Sigmoid colon (tissue), 7 donors: ENCODE measurements around the gene DYNC1H1. TPM values are rescaled to one million over a fixed set of nuclear protein-coding genes. Genes with fewer than 3 reads are reported as not detected.

Source experiments
- DNase-seq: peaks from one replicate; pipeline ENCODE4 v3.0.0-alpha.2; 2019
- H3K27ac ChIP-seq, 4 donors: fragments of 200-600 bp; sonication (generic); one replicate each; pipeline ENCODE4 v1.5.1; 2016 to 2019; ENCODE audit warnings: mild to moderate bottlenecking in 1 of 4
- H3K27me3 ChIP-seq, 3 donors: fragments of 200-600 bp; sonication (generic); one replicate each; pipeline ENCODE4 v1.5.1; 2019; ENCODE audit warnings: mild to moderate bottlenecking in 1 of 3
- H3K36me3 ChIP-seq, 4 donors: fragments of 200-600 bp; sonication (generic); one replicate each; pipeline ENCODE4 v1.5.1; 2016 to 2019
- H3K4me1 ChIP-seq, 4 donors: fragments of 200-600 bp; sonication (generic); one replicate each; pipeline ENCODE4 v1.5.1; 2017 to 2019
- H3K4me3 ChIP-seq, 4 donors: fragments of 200-600 bp; sonication (generic); one replicate each; pipeline ENCODE4 v1.5.1; 2017 to 2019; ENCODE audit warnings: mild to moderate bottlenecking in 2 of 4, moderate library complexity in 1 of 4
- H3K9me3 ChIP-seq, 4 donors: fragments of 200-600 bp in 3 of 4; sonication (generic) in 3 of 4; one replicate each; pipeline versions ENCODE4 v1.5.1 to v1.6.1; 2013 to 2019
- EP300 ChIP-seq, 4 donors: sonication (generic); formaldehyde crosslinking; IDR thresholded peaks; one replicate each; pipeline ENCODE4 v1.6.1; 2017; ENCODE audit warnings: antibody characterized with exemption in 4 of 4
- POLR2A ChIP-seq, 2 donors: fragments of 450-650 bp; IDR thresholded peaks; one replicate each; pipeline ENCODE4 v1.6.1; 2016; ENCODE audit warnings: antibody characterized with exemption in 2 of 2, mild to moderate bottlenecking in 2 of 2, moderate library complexity in 2 of 2
- POLR2AphosphoS5 ChIP-seq, 4 donors: sonication (generic); formaldehyde crosslinking; IDR thresholded peaks; one replicate each; pipeline ENCODE4 v1.6.1; 2017; ENCODE audit warnings: antibody characterized with exemption in 4 of 4
- WGBS, 2 donors: extraction: QIAGEN DNeasy Blood & Tissue Kit; methylation state at CpG; one replicate each; pipeline ENCODE4 v1.1.7; 2013; 5-methylcytosine and 5-hydroxymethylcytosine counted together
- intact Hi-C: fragments of 100-400 bp; cut with DNase I; formaldehyde crosslinking; loops from one replicate; pipeline ENCODE4 v1.15.1; 2023
- polyA plus RNA-seq, 3 donors: library from polyadenylated mRNA; stranded (reverse); fragments of 200-250 nt; gene quantifications; one replicate each; pipeline ENCODE4 v1.2.3, GENCODE V29; 2013
- total RNA-seq, 4 donors: library from RNA; depleted of rRNA; stranded (reverse); fragments of >200 nt; gene quantifications; one replicate each; pipeline ENCODE4 v1.1.0, GENCODE V29; 2016
- TF ChIP-seq, protein P1 (sequence below), 4 experiments: fragments of 450-650 bp in 3 of 4; fragments of 200-600 bp in 1 of 4; IDR thresholded peaks; one replicate each; pipeline ENCODE4 v1.5.1; 2016 to 2019; ENCODE audit warnings: antibody characterized with exemption in 4 of 4, mild to moderate bottlenecking in 3 of 4, moderate library complexity in 2 of 4
- donor health status: healthy with polysubstance abuse.
- donor health status: Bipolar disorder and iron deficiency.
- donor health status: healthy.

The DYNC1H1 gene
- total and polyA plus RNA-seq, 7 donors = 38.4 to 592 (median 320) TPM

DNA sequence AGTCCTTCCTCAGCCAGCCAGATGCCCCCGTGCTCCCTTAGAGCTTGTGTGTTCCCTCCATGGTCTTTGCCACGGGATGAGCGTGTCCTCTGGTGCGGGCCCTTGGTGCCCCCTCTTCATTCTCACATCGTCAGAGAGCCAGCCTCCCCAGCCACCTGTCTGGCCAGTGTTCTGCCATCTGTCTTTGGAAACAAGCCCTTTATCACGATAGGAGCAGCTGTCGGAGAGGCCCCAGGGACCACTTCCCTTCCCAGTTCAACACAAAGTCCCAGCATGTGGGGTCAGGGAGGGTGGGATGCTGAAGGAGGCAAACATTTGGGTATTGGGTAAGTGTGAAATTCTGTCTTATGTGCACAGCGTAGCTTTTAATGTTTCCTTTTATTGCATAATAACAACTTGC, 44.5 kb downstream of the DYNC1H1 start:
- TF ChIP-seq POLR2AphosphoS5 (IDR thresholded peaks at IDR 0.05) = no peak
- TF ChIP-seq EP300 (IDR thresholded peaks at IDR 0.05) = no peak
- TF ChIP-seq, protein P1, sequence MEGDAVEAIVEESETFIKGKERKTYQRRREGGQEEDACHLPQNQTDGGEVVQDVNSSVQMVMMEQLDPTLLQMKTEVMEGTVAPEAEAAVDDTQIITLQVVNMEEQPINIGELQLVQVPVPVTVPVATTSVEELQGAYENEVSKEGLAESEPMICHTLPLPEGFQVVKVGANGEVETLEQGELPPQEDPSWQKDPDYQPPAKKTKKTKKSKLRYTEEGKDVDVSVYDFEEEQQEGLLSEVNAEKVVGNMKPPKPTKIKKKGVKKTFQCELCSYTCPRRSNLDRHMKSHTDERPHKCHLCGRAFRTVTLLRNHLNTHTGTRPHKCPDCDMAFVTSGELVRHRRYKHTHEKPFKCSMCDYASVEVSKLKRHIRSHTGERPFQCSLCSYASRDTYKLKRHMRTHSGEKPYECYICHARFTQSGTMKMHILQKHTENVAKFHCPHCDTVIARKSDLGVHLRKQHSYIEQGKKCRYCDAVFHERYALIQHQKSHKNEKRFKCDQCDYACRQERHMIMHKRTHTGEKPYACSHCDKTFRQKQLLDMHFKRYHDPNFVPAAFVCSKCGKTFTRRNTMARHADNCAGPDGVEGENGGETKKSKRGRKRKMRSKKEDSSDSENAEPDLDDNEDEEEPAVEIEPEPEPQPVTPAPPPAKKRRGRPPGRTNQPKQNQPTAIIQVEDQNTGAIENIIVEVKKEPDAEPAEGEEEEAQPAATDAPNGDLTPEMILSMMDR (IDR thresholded peaks at IDR 0.05) = no peak
- no peak for TF ChIP-seq POLR2A (IDR thresholded peaks at IDR 0.05)
- no peak overlapping the region for H3K27ac ChIP-seq
- no peak for DNase-seq
- no peaks in the 10 kb centered on the region for H3K9me3 ChIP-seq
- intact Hi-C loops = no loop called here
- H3K4me1 ChIP-seq = no peaks in the 10 kb centered on the region
- no peak overlapping the region for H3K4me3 ChIP-seq
- H3K36me3 ChIP-seq = peaks cover 77 to 100% (median 98%) of the 10 kb centered on the region in 4 donors
- H3K27me3 ChIP-seq = no peaks in the 10 kb centered on the region
- 93 to 96% methylated on average over 8 of the region's 8 CpGs for WGBS, 2 donors

DNA sequence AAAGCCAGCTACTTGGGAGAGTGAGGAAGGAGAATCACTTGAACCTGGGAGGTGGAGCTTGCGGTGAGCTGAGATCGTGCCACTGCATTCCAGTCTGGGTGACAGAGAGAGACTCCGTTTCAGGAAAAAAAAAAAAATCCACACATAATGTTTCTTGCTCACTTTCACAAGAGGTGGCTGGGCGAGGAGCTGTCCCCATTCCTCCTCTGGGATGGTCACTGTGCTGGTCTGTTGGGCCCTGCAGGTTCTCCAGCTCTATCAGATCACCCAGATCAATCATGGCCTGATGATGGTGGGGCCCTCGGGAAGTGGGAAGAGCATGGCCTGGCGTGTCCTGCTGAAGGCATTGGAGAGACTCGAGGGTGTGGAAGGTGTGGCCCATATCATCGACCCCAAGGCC, 47.3 kb downstream of the DYNC1H1 start:
- Histone ChIP-seq H3K27me3 (no peaks in the 10 kb centered on the region), H3K4me3 (no peak overlapping the region), H3K4me1 (no peaks in the 10 kb centered on the region), H3K27ac (no peak overlapping the region), H3K9me3 (no peaks in the 10 kb centered on the region), H3K36me3 (peaks cover 79 to 100% (median 97%) of the 10 kb centered on the region in 4 donors)
- TF ChIP-seq, protein P1 (IDR thresholded peaks at IDR 0.05) = no peak
- TF ChIP-seq EP300 (IDR thresholded peaks at IDR 0.05) = no peak
- no peak for TF ChIP-seq POLR2AphosphoS5 (IDR thresholded peaks at IDR 0.05)
- DNase-seq = no peak
- intact Hi-C loops = no loop called here
- WGBS, 2 donors = 93 to 96% methylated on average over 8 of the region's 8 CpGs

DNA sequence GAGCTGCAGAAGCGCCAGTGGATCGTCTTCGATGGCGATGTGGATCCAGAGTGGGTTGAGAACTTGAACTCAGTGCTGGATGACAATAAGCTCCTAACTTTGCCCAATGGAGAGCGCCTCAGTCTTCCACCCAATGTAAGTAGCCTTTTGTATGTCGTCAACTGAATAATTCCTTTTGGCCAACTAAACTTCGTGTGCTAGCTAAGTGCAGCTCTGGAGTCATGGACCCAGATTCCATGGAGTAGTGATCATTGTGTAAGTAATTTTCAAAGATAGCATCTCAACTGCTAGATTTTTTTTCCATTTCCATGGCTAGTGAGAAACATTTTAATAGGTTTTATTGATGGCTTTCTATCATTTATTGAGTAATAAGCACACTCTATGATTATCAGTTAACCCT, 48.0 kb downstream of the DYNC1H1 start:
- intact Hi-C loops = no loop called here
- Histone ChIP-seq H3K27ac (no peak overlapping the region), H3K4me1 (no peaks in the 10 kb centered on the region), H3K27me3 (no peaks in the 10 kb centered on the region), H3K36me3 (peaks cover 80 to 100% (median 97%) of the 10 kb centered on the region in 4 donors), H3K9me3 (no peaks in the 10 kb centered on the region), H3K4me3 (no peak overlapping the region)
- TF ChIP-seq EP300 (IDR thresholded peaks at IDR 0.05) (no peak), POLR2AphosphoS5 (IDR thresholded peaks at IDR 0.05) (no peak), POLR2A (IDR thresholded peaks at IDR 0.05) (no peak)
- TF ChIP-seq, protein P1 (IDR thresholded peaks at IDR 0.05) = no peak
- DNase-seq = no peak
- WGBS, 2 donors = 96 to 98% methylated on average over 7 of the region's 7 CpGs

DNA sequence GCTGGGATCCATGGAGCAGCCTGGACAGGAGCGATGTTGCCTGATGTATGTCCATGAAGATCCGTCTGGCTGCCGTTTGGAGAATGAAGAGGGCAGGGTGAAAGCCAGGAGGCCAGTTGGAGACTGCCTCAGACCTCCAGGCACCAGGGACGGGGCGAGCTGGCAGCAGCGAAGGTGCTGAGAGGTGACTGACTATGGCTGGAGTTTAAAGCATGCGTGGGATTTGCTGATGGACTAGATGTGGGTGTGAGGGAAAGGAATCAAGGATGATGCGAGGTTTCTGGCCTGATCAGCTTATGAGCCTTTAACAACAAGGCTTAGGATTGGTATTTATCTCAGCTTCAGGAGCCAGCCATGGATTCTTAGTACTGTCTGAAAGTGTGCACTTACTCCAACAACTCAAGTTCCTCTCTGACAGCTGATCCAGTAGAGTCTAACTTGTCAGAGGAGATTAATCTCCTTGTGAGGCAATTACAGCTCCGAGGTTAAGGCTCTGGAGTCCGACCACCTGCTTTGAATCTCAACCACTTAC, 49.4 kb downstream of the DYNC1H1 start:
- Histone ChIP-seq H3K4me3 (no peak overlapping the region), H3K4me1 (no peaks in the 10 kb centered on the region), H3K9me3 (no peaks in the 10 kb centered on the region), H3K27ac (no peak overlapping the region), H3K36me3 (peaks cover 79 to 100% (median 97%) of the 10 kb centered on the region in 4 donors), H3K27me3 (no peaks in the 10 kb centered on the region)
- 91 to 96% methylated on average over 10 of the region's 10 CpGs for WGBS, 2 donors
- DNase-seq = no peak
- no peak for TF ChIP-seq POLR2AphosphoS5 (IDR thresholded peaks at IDR 0.05)
- no peak for TF ChIP-seq EP300 (IDR thresholded peaks at IDR 0.05)
- TF ChIP-seq, protein P1 (IDR thresholded peaks at IDR 0.05) = no peak
- TF ChIP-seq POLR2A (IDR thresholded peaks at IDR 0.05) = no peak
- intact Hi-C loops = no loop called here
